HCT116 (cell line): ENCODE data around the gene CERS3. TPM values are rescaled to one million over a fixed set of nuclear protein-coding genes. Genes with fewer than 3 reads are reported as not detected.

Experiments used
- ATAC-seq: fragments of 200-7000 bp; cut with Tn5 transposase; 2 replicates; pipeline ENCODE4 v1.9.1; 2020; ENCODE audit warnings: mild to moderate bottlenecking, moderate library complexity
- BruUV-seq: library from RNA; stranded (reverse); fragments of 400-500 nt; replicated peaks from 2 replicates; lab custom pipeline; 2021; lab: Mats Ljungman, UMichigan
- CTCF ChIA-PET: fragments of 300-600 bp; sonication (Branson Sonifier 250); formaldehyde crosslinking; loops from one replicate; lab custom pipeline; 2021; ENCODE audit warnings: antibody characterized with exemption; lab: Charles Lee
- POLR2A ChIA-PET: fragments of 300-600, 350-600 bp; sonication (Branson Sonifier 250); formaldehyde crosslinking; loops from one replicate; lab custom pipeline; 2021; ENCODE audit warnings: antibody characterized with exemption; lab: Charles Lee
- RAD21 ChIA-PET, 2 experiments: fragments of 300-600 bp; sonication (Branson Sonifier 250); formaldehyde crosslinking; loops; one replicate each; lab custom pipeline; 2023; ENCODE audit warnings: low total read pairs in 2 of 2; ENCODE audit not compliant: uncharacterized antibody in 2 of 2, unreplicated experiment in 2 of 2, low non-redundant PET in 1 of 2; lab: Charles Lee
- DNase-seq: peaks from one replicate; pipeline ENCODE4 v3.0.0-alpha.2; 2010; ENCODE audit warnings: low read depth, low spot score
- H2AFZ ChIP-seq: fragments of 200-600 bp; shearing (Covaris generic), sonication (generic); 2 replicates; pipeline ENCODE4 v1.6.1; 2017; ENCODE audit warnings: low read depth, mixed run types, mixed read lengths, antibody characterized with exemption, low read length; ENCODE audit not compliant: poor library complexity, severe bottlenecking
- H3K27ac ChIP-seq: 2 replicates; pipeline ENCODE4 v1.5.1; 2012; ENCODE audit warnings: low read depth, low read length
- H3K27me3 ChIP-seq: fragments of 200-600 bp; sonication (generic); 2 replicates; pipeline ENCODE4 v1.6.1; 2016; ENCODE audit warnings: mixed run types, low read length, mixed read lengths; ENCODE audit not compliant: insufficient read depth
- H3K36me3 ChIP-seq, 2 experiments: fragments of 200-500 bp in 1 of 2; fragments of 200-600 bp in 1 of 2; sonication (Bioruptor generic) in 1 of 2; sonication (generic) in 1 of 2; 2 replicates each; pipeline versions ENCODE4 v1.5.1 to v1.6.1; 2014 to 2016; ENCODE audit warnings: low read length in 2 of 2, inconsistent platforms in 1 of 2, mixed read lengths in 1 of 2, mixed run types in 1 of 2; ENCODE audit not compliant: insufficient read depth in 2 of 2, control insufficient read depth in 1 of 2
- H3K4me1 ChIP-seq, 2 experiments: fragments of 200-600 bp in 1 of 2; sonication (generic) in 1 of 2; 2 replicates each; pipeline versions ENCODE4 v1.5.1 to v1.6.1; 2012 to 2017; ENCODE audit warnings: low read length in 2 of 2, inconsistent platforms in 1 of 2, mild to moderate bottlenecking in 1 of 2, mixed read lengths in 1 of 2, mixed run types in 1 of 2, moderate library complexity in 1 of 2; ENCODE audit not compliant: insufficient read depth in 2 of 2, control insufficient read depth in 1 of 2
- H3K4me2 ChIP-seq: fragments of 200-600 bp; sonication (generic); 2 replicates; pipeline ENCODE4 v1.6.1; 2017; ENCODE audit warnings: mixed run types, low read length, mixed read lengths
- H3K4me3 ChIP-seq, 2 experiments: fragments of 200-600 bp in 1 of 2; sonication (generic) in 1 of 2; replicated peaks in 1 of 2; 2 replicates each; pipeline ENCODE4 v1.5.1; 2011 to 2016; ENCODE audit warnings: low read length in 2 of 2, control low read depth in 1 of 2, low read depth in 1 of 2, mild to moderate bottlenecking in 1 of 2, mixed read lengths in 1 of 2, mixed run types in 1 of 2
- H3K79me2 ChIP-seq: fragments of 200-600 bp; sonication (generic); 2 replicates; pipeline ENCODE4 v1.6.1; 2017; ENCODE audit warnings: mild to moderate bottlenecking, mixed run types, low read length, moderate library complexity, mixed read lengths; ENCODE audit not compliant: insufficient read depth
- H3K9ac ChIP-seq: fragments of 200-600 bp; sonication (generic); 2 replicates; pipeline ENCODE4 v1.6.1; 2016; ENCODE audit warnings: low read length, mixed read lengths
- H3K9me2 ChIP-seq: fragments of 200-600 bp; sonication (generic), shearing (Covaris generic); 2 replicates; pipeline ENCODE4 v1.6.1; 2017; ENCODE audit warnings: mixed run types, mild to moderate bottlenecking, moderate library complexity; ENCODE audit not compliant: insufficient read depth
- H3K9me3 ChIP-seq, 2 experiments: fragments of 200-500 bp in 1 of 2; fragments of 200-600 bp in 1 of 2; sonication (Bioruptor generic) in 1 of 2; sonication (generic) in 1 of 2; 2 replicates each; pipeline ENCODE4 v1.6.1; 2014 to 2017; ENCODE audit warnings: low read length in 2 of 2, mixed read lengths in 2 of 2, inconsistent platforms in 1 of 2, low read depth in 1 of 2, mild to moderate bottlenecking in 1 of 2, mixed run types in 1 of 2, moderate library complexity in 1 of 2; ENCODE audit not compliant: control insufficient read depth in 1 of 2, insufficient read depth in 1 of 2
- H4K20me1 ChIP-seq: fragments of 200-600 bp; sonication (generic), shearing (Covaris generic); 2 replicates; pipeline ENCODE4 v1.6.1; 2017; ENCODE audit warnings: mixed run types, mild to moderate bottlenecking, moderate library complexity; ENCODE audit not compliant: insufficient read depth
- ATF3 ChIP-seq: IDR thresholded peaks from 2 replicates; pipeline ENCODE4 v1.6.1; 2012
- CEBPB ChIP-seq: IDR thresholded peaks from 2 replicates; pipeline ENCODE4 v1.6.1; 2012; ENCODE audit warnings: low read depth
- EGR1 ChIP-seq: IDR thresholded peaks from 2 replicates; pipeline ENCODE4 v1.6.1; 2012; ENCODE audit warnings: low read depth
- ELF1 ChIP-seq: IDR thresholded peaks from 2 replicates; pipeline ENCODE4 v1.6.1; 2012; ENCODE audit warnings: low read depth, borderline replicate concordance
- EZH2 ChIP-seq: fragments of 200-600 bp; sonication (generic); IDR thresholded peaks from 2 replicates; pipeline ENCODE4 v1.6.1; 2017; ENCODE audit warnings: antibody characterized with exemption, mixed run types
- EZH2phosphoT487 ChIP-seq: fragments of 200-600 bp; IDR thresholded peaks from 2 replicates; pipeline ENCODE4 v1.6.1; 2018; ENCODE audit warnings: antibody characterized with exemption, borderline replicate concordance
- JUND ChIP-seq: IDR thresholded peaks from 2 replicates; pipeline ENCODE4 v1.6.1; 2012
- MAX ChIP-seq: IDR thresholded peaks from 2 replicates; pipeline ENCODE4 v1.6.1; 2012
- POLR2AphosphoS5 ChIP-seq: IDR thresholded peaks from 2 replicates; pipeline ENCODE4 v1.6.1; 2011; ENCODE audit warnings: mild to moderate bottlenecking, low read depth, low read length, moderate library complexity
- SP1 ChIP-seq: IDR thresholded peaks from 2 replicates; pipeline ENCODE4 v1.6.1; 2012; ENCODE audit warnings: low read depth
- SRF ChIP-seq: IDR thresholded peaks from 2 replicates; pipeline ENCODE4 v1.6.1; 2012; ENCODE audit warnings: low read depth
- ZBTB33 ChIP-seq: IDR thresholded peaks from 2 replicates; pipeline ENCODE4 v1.6.1; 2011; ENCODE audit warnings: mild to moderate bottlenecking, low read length, moderate library complexity; ENCODE audit not compliant: insufficient replicate concordance; ENCODE audit errors: extremely low read depth
- ZFX ChIP-seq: fragments of 450-650 bp; IDR thresholded peaks from 2 replicates; pipeline ENCODE4 v1.6.1; 2017
- intact Hi-C: fragments of 100-400 bp; cut with micrococcal nuclease; formaldehyde crosslinking; loops from 2 replicates; pipeline ENCODE4 v1.10.0; 2022
- total RNA-seq: library from RNA; stranded (reverse); gene quantifications from one replicate; pipeline ENCODE4 v1.2.1, GENCODE V29; 2021; ENCODE audit not compliant: unreplicated experiment

The CERS3 gene
- total RNA-seq, 1 experiment from 2014 or later = not detected

GRCh38 chr15:100373120-100373896 is 155.4 kb downstream of the CERS3 start:
- ATAC-seq = no peak
- H3K9ac ChIP-seq = no peak overlapping the region
- POLR2A ChIA-PET = no interaction called here

More at GRCh38 chr15:100373120-100373896, 155.4 kb downstream of the CERS3 start:
- Histone ChIP-seq H3K9me3 (no peaks in the 10 kb centered on the region), H3K27me3 (0 out of 2 replicates have a peak, but pooled peaks cover 3% of the 10 kb centered on the region), H3K4me2 (no peak overlapping the region), H3K79me2 (no peaks in the 10 kb centered on the region), H4K20me1 (no peaks in the 10 kb centered on the region), H3K4me1 (no peaks in the 10 kb centered on the region), H3K36me3 (no peaks in the 10 kb centered on the region), H2AFZ (no peak overlapping the region), H3K9me2 (no peaks in the 10 kb centered on the region), H3K27ac (no peak overlapping the region), H3K4me3 (no peak overlapping the region)
- BruUV-seq = no TSS peak
- CTCF ChIA-PET = no interaction called here
- TF ChIP-seq ELF1 (no peak), ZBTB33 (no peak), EZH2 (no peak), SP1 (no peak), MAX (no peak), EZH2phosphoT487 (no peak), POLR2AphosphoS5 (no peak), SRF (no peak), EGR1 (no peak), ZFX (no peak), JUND (no peak), ATF3 (no peak), CEBPB (no peak)
- intact Hi-C loops = no loop called here
- DNase-seq = no peak
- RAD21 ChIA-PET = no interaction called here
